HG03159 (cell line): ENCODE results near the gene RHOXF2B.
A peak's percentile ranks its signal among the peaks of the same experiment; 100 is the strongest.
"Not testable (repeated sequence)": the region's sequence is repeated elsewhere in the genome, so short reads cannot be mapped to it uniquely, and the experiment has no call there.

Source experiments
- ATAC-seq: cut with Tn5 transposase; IDR thresholded peaks from one replicate; pipeline ENCODE4 v1.9.1; 2021; ENCODE audit warnings: mild to moderate bottlenecking, moderate library complexity; ENCODE audit not compliant: unreplicated experiment

The RHOXF2B gene

DNA sequence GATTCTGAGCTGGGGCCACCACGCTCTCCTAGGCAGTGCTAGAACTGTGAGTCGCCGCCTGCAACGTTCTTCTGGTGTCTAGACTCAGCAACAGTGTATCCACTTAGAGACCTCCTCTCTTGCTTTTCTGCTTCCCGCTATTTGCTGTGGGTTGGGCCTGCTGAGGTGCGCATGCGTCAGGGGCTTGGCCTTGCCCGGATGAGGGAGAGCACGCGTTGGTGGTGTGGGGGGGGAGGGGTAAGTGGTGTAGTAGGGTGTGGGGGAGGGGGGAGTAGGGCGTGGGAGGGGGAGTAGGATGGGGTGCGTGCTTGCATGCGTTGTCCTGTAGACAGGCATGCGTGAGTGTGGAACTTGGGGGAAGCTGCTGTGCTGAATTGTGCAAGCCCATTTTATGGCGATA is at the start of gene RHOXF2B:
TSS of gene RHOXF2B (minus strand) at position 101 of the 400 bp plus-strand sequence. CDS start 138 bp downstream, outside the sequence.
- not testable (repeated sequence) for ATAC-seq

DNA sequence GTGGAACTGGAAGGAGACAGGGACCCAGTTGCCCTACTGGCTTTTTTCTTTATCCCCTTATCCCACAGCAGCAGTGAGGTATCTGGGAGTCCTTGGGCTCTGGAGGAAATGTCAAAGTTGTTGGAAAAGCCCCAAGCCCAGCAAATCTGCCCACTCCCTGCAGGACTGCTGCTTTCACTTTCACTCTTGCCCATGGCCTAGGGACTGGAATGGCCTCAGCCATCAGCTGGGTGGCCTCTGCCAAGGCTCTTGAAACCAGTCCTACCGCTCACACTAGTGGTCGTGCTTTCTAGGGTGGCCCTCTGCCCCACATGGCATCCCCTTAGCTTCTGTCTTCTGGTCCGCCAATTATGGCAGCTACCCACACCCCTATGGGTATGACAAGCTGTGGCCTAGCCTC is 48.0 kb upstream of the RHOXF2B start:
- no peak for ATAC-seq

DNA sequence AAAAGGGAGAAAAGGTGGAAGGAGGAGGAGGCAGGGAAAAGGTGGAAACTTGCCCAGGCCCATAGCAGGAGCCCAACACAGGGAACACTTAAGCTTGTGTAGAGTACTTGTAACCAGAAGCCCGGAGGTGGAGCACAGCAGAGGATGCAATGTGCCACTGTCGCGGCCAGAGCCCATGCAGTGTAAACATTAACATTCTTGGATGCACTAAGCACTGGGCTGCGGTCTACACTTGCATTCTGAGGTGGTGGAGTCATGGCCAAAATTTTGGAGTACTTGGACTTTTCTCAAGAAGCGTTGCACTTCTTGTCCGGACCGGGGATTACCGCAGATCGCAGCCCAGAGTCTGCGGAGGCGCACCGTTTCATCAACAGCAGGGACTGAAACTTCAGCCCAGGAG is 42.7 kb upstream of the RHOXF2B start:
- no peak for ATAC-seq

DNA sequence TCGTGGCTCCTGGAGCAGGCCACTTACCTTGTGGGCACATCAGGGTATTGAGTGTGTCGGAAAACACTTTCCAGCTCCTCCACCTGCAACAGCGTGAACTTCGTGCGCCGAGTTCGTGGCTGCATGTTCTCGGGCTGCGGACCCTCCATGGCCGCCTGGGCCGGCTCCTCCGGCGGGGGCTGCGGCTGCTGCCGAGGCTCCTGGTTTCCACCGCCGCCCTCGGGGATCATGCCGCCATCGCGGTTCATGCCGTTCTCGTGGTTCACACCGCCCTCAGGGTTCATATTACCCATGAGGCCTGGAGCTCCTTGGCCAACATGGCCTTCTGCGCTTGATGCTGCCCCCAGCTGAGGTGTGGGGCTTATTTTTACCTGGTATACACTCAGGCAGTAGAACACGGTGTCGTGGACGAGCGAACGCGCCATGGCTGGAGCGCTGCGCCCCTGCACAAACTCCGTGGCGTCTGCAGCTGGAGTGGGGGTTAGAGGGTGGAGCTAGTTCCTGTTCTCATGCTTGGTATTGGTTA is 38.0 kb upstream of the RHOXF2B start, which contains the start of gene RHOXF1:
TSS of gene RHOXF1 (minus strand) at position 476 of the 526 bp plus-strand sequence. CDS start at position 425, 51 bp downstream.
- no peak for ATAC-seq

DNA sequence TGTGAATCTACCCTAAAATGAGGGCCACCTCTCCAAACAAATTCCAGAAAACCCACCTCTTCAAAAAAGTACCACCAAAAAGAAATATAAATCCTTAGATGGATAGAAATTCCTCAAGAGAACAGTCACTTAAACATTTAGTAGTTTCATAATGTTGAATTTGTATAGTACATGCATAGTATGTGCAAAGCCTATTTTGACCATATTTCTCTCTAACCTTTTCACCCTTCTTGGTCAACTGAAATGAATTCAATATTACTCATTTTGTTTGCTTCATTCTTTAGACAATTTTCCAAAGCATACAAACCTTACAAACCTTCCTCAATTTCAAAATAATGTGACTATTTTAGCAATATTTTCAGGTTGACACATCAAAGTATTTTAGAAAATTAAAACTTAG is 34.1 kb upstream of the RHOXF2B start:
- ATAC-seq = no peak

- no peak for ATAC-seq
Measured at GRCh38 chrX:120109378-120109777, 31.9 kb upstream of the RHOXF2B start.

DNA sequence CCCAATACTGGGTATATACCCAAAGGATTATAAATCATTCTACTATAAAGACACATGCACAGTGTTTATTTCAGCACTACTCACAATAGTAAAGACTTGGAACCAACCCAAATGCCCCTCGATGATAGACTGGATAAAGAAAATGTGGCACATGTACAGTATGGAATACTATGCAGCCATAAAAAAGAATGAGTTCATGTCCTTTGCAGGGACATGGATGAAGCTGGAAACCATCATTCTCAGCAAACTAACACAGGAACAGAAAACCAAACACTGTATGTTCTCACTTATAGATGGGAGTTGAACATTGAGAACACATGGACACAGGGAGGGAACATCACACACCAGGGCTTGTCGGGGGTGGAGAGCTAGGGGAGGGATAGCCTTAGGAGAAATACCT is 27.2 kb upstream of the RHOXF2B start:
- not testable (repeated sequence) for ATAC-seq

GRCh38 chrX:120101057-120101456 is 23.6 kb upstream of the RHOXF2B start:
- ATAC-seq = not testable (repeated sequence)

GRCh38 chrX:120090208-120090607 is 12.7 kb upstream of the RHOXF2B start:
- no peak for ATAC-seq

- no peak for ATAC-seq
Measured at GRCh38 chrX:120087289-120088017, 10.0 kb upstream of the RHOXF2B start.

DNA sequence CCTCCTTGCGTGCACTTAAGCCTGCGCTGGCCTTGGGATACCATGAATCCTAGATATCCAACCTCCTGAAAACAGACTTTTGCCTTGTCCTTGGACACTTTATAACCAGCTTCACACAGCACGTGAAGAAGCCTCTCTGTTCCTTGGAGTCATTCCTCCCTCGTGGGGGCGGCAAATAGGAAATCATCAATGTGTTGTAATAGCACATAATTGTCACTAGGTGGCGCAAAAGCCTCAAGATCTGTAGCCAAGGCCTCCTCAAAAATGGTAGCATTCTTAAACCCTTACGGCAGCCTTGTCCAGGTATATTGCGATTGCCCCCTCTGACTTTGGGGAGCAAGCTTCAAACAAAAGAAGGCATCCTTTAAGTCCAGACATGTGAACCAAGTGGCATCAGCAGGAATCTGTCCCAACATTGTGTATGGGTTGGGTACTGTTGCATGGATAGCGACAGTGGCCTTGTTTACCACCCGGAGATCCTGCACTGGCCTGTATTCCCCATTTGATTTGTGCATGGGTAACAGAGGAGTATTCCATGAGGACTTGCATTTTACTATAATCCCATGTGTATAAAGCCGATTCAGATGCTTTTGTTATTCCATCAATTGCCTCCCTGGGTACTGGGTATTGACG is 8.2 kb upstream of the RHOXF2B start:
- ATAC-seq = not testable (repeated sequence)

DNA sequence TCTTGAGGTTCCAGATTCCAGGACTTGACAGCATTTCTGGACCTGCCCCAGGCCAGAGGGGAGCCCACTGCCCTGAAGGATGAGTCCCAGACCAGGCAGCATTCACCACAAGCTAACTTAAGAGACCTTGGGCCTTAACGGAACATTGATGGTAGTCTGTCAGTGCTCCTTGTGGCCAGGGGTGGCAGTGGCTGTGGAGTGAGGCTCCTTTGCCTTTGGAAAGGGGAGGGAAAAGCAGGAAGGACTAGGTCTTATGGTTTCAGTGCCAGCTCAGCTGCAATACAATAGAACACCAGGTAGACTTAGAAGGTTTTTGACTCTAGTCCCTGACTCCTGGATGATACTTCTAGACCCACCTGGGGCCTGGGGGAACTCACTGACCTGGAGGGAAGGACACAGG is 11.3 kb downstream of the RHOXF2B start:
- ATAC-seq = not testable (repeated sequence)

GRCh38 chrX:120042712-120043111 is 34.8 kb downstream of the RHOXF2B start:
- ATAC-seq = not testable (repeated sequence)

GRCh38 chrX:120042247-120042646 is 35.2 kb downstream of the RHOXF2B start:
- not testable (repeated sequence) for ATAC-seq

DNA sequence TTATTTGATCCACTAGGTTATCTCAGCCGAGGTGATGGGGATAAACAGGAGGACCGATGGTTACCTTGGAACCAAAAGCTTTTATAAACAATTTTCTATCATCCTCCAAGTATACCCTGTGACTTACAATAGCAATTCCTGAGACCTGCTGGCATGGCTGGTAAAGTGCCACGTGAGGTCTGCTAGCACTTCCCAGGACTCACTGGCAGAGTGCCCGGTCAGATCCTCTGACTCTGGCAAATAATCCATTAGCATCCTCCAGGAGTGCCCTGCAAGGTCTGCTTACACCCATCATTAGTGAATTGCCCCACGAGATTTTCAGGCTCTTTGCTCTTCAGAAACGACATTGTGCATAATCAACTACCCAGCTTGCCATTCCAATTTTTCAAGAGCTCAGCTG is 37.3 kb downstream of the RHOXF2B start:
- ATAC-seq = not testable (repeated sequence)

DNA sequence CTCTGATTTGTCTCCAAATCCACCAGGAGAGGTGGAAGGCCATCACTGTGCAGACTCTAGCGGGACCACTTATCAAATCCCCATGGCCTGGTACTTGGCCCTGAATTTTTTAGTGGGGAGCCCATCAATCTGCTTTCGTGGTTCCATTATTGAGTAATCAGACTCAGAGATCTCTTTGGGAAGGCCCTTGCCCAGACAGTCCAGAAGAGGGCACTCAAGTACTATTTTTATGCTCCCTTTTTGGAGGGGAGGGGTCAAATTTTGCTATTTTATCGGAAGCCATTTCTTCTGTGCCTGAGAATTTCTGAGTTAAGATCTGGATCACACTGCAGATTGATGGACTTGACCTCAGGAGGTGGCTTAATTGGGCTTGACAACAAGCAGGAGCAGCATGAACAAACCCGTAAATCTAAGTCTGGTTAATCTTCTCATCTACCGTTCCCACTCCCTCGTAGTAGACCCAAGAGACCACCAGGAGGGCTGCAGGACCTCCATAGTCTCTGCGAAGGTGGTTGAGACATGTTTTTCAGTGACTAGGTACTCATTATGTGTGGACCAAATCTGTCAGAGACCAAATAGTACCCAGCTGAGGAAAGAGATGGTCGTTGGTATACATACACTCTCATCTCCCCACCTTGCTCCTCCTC is 38.3 kb downstream of the RHOXF2B start:
- ATAC-seq = not testable (repeated sequence)

DNA sequence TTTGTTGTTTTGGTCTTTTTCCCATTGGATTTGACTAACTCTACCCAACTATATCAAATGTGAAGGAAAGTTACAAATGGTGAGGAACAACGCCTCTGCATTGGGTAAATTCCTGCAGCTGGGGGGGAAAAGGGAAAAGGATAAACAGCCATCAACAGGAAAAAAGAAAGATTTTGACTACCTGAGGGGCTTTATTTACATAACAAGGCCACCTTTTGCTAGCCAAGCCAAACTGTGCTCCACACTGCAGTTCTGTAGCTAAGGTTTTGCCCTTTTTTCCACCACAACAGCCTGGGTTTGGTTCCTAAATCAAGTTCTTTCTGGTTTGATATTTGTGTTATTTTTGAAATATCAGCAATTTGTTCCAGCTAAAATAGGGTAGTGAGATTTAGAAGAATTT is 40.8 kb downstream of the RHOXF2B start:
- no peak for ATAC-seq

DNA sequence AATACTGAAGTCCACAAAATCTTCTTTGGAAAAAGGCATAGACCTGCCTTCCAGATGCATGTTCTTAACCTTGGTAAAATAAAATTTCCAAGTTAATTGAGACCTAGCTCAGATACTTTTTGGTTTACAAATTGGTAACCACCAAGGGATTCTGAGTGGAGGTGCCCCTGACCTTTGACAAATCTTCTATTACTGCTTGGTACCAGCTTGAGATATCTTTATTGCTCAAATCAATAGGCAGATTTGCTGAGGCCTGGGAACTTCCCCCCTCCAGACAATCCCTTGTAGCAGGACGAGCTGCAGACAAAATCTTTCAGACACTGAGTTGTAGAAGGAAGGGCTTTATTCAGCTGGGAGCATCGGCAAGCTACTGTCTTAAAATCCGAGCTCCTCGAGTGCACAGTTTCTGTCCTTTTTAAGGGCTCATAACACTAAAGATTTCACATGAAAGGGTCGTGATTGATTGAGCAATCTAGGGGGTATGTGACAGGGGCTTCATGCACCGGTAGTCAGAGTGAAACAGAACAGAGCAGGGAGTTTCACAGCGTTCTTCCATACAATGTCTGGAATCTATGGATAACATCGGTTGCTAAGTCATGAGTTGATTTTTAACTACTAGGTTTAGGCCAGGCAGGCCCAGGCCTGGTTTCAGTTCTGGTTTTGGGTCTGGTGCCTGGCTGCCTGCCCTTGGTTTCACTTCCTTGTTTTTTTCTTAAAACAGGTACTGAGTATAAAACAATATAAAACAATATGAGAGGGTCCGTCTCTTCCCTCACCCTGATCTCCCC is 41.8 kb downstream of the RHOXF2B start:
- ATAC-seq = peak; percentile 80

DNA sequence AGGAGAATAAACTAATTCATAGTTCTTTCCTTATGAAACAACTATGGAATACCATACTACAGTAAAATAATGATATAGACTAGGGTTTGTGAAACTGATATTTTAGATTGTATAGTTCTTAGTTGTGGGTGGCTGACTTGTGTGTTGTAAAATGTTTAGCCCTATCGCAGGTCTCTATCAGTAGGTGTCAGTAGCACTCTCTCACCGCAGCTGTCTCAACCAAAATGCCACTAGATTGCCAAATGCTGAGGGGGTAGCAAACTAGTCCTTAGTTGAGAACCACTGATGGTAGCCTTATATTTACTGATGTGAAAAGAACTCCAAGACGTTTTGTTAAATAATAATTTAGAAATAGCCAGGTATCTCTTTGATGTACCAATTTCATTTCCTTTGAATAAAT is 48.1 kb downstream of the RHOXF2B start:
- ATAC-seq = no peak

GRCh38 chrX:120023259-120023658 is 54.2 kb downstream of the RHOXF2B start:
- ATAC-seq = no peak

DNA sequence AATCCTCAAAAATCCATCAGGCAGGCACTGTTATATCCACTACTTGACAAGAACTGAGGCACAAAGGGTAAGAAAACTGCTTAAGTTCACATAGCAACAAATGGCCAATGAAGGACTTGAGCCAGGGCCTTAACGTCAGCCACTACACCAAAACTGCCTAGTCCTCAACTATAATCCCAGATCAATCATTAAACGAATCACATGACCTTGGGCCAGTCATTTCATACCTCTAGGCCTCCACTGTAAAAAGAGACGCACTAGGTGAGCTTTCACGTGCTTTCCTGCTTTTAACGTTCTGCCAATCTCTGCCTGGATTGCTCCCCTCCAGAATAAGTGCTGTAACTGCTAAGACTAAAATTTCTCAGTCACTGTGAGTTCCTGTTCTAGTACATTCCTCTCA is 54.7 kb downstream of the RHOXF2B start:
- ATAC-seq = no peak
